ENCODE results near the gene RAB11B. TPM values are rescaled to one million over a fixed set of nuclear protein-coding genes. Genes with fewer than 3 reads are reported as not detected.

Gene RAB11B
- 14.4 and 23.9 TPM in 2 replicates for total RNA-seq

GRCh38 chr19:8389891-8390616 lies at the start of gene RAB11B:
Gene RAB11B (plus strand): TSS chr19:8390360. CDS start chr19:8390417, 57 bp downstream.

GRCh38 chr19:8342684-8343482 lies 47.3 kb upstream of the RAB11B start, which contains the start of gene KANK3:
Gene KANK3 (minus strand): TSS chr19:8343262. CDS start chr19:8337828, 5,434 bp downstream.

GRCh38 chr19:8363803-8364771 lies 26.1 kb upstream of the RAB11B start, which contains the start of gene ANGPTL4:
Gene ANGPTL4 (plus strand): TSS chr19:8364155. CDS start chr19:8364322, 167 bp downstream.

GRCh38 chr19:8412783-8413628 lies 22.8 kb downstream of the RAB11B start, which contains the start of gene MARCHF2:
Gene MARCHF2 (plus strand): TSS chr19:8413305. CDS start chr19:8421841, 8,536 bp downstream.

GRCh38 chr19:8444677-8445487 lies 54.7 kb downstream of the RAB11B start, which contains the start of gene HNRNPM:
Gene HNRNPM (plus strand): TSS chr19:8444975. CDS start chr19:8444999, 24 bp downstream.

Other genes with a start within 250 kb of the RAB11B start
- gene FBN3, start 240.8 kb upstream of the RAB11B start, total RNA-seq, result not detected in 2 replicates
- gene CERS4, start 181.0 kb upstream of the RAB11B start, total RNA-seq, result 9.2 and 11.9 TPM in 2 replicates
- 79.6 and 109 TPM in 2 replicates for gene CD320, start 82.0 kb upstream of the RAB11B start, total RNA-seq
- gene NDUFA7, start 69.0 kb upstream of the RAB11B start, total RNA-seq, result 70.2 and 75.2 TPM in 2 replicates
- gene RPS28, start 68.9 kb upstream of the RAB11B start, total RNA-seq, result 523 and 758 TPM in 2 replicates
- 1.2 and 4.6 TPM in 2 replicates for gene KANK3, start 47.1 kb upstream of the RAB11B start, total RNA-seq
- 55.1 and 67.8 TPM in 2 replicates for gene ANGPTL4, start 26.2 kb upstream of the RAB11B start, total RNA-seq
- gene MARCHF2, start 22.9 kb downstream of the RAB11B start, total RNA-seq, result 44.3 and 51.9 TPM in 2 replicates
- gene HNRNPM, start 54.6 kb downstream of the RAB11B start, total RNA-seq, result 112 and 123 TPM in 2 replicates
- gene PRAM1, start 112.3 kb downstream of the RAB11B start, total RNA-seq, result not detected in 2 replicates
- 14.5 and 17.3 TPM in 2 replicates for gene ZNF414, start 123.8 kb downstream of the RAB11B start, total RNA-seq
- 0.07 TPM in 1 of 2 replicates, not detected in the other for gene MYO1F, start 187.1 kb downstream of the RAB11B start, total RNA-seq
- 0.14 and 0.21 TPM in 2 replicates for gene ADAMTS10, start 220.4 kb downstream of the RAB11B start, total RNA-seq
- gene NFILZ, start 240.3 kb downstream of the RAB11B start, total RNA-seq, result not detected in 2 replicates